HepG2 (cell line): ENCODE data around the gene PDE8B. TPM values are rescaled to one million over a fixed set of nuclear protein-coding genes. Genes with fewer than 3 reads are reported as not detected.

Experiments used
- CEBPG ChIP-seq: IDR thresholded peaks from 2 replicates; pipeline ENCODE4 v1.6.1; 2016
- DNMT1 ChIP-seq: sonication (generic); formaldehyde crosslinking; IDR thresholded peaks from 2 replicates; pipeline ENCODE4 v1.5.1; 2020; ENCODE audit warnings: mild to moderate bottlenecking, missing genetic modification reagents
- FOXA3 ChIP-seq: IDR thresholded peaks from 2 replicates; pipeline ENCODE4 v1.6.1; 2016; ENCODE audit warnings: missing genetic modification reagents, missing compliant biosample characterization
- HDAC2 ChIP-seq: sonication (generic); formaldehyde crosslinking; IDR thresholded peaks from 2 replicates; pipeline ENCODE4 v1.4.0; 2020; ENCODE audit warnings: missing genetic modification reagents
- KDM2A ChIP-seq: sonication (generic); formaldehyde crosslinking; IDR thresholded peaks from 2 replicates; pipeline ENCODE4 v1.4.0; 2020; ENCODE audit warnings: low read depth, missing genetic modification reagents, borderline replicate concordance
- KLF11 ChIP-seq: IDR thresholded peaks from 2 replicates; pipeline ENCODE4 v1.6.1; 2016; ENCODE audit warnings: missing compliant biosample characterization
- NFKB2 ChIP-seq: sonication (generic); formaldehyde crosslinking; IDR thresholded peaks from 2 replicates; pipeline ENCODE4 v1.4.0; 2020; ENCODE audit warnings: missing genetic modification reagents, borderline replicate concordance
- PHF21A ChIP-seq: sonication (generic); formaldehyde crosslinking; IDR thresholded peaks from 2 replicates; pipeline ENCODE4 v1.5.0; 2020; ENCODE audit warnings: mild to moderate bottlenecking, missing genetic modification reagents
- PRMT3 ChIP-seq: sonication (generic); formaldehyde crosslinking; IDR thresholded peaks from 2 replicates; pipeline ENCODE4 v1.8.1; 2022; ENCODE audit warnings: low read depth, mild to moderate bottlenecking, moderate library complexity, missing genetic modification reagents, borderline replicate concordance
- SAP130 ChIP-seq: IDR thresholded peaks from 2 replicates; pipeline ENCODE4 v1.6.1; 2016; ENCODE audit warnings: low read depth
- SOX5 ChIP-seq: IDR thresholded peaks from 2 replicates; pipeline ENCODE4 v1.6.1; 2016; ENCODE audit warnings: borderline replicate concordance
- YEATS4 ChIP-seq: sonication (generic); formaldehyde crosslinking; IDR thresholded peaks from 2 replicates; pipeline ENCODE4 v1.4.0; 2020; ENCODE audit warnings: missing genetic modification reagents, borderline replicate concordance
- ZNF331 ChIP-seq: sonication (generic); formaldehyde crosslinking; IDR thresholded peaks from 2 replicates; pipeline ENCODE4 v1.4.0; 2020; ENCODE audit warnings: missing genetic modification reagents
- ZNF546 ChIP-seq: sonication (generic); formaldehyde crosslinking; conservative IDR thresholded peaks from 2 replicates; pipeline ENCODE4 v1.8.1; 2023; ENCODE audit warnings: mild to moderate bottlenecking, missing genetic modification reagents
- ZNF614 ChIP-seq: IDR thresholded peaks from 2 replicates; pipeline ENCODE4 v1.6.1; 2018; ENCODE audit warnings: missing biosample characterization, missing genetic modification reagents, inconsistent platforms, borderline replicate concordance
- ZNF674 ChIP-seq: sonication (generic); formaldehyde crosslinking; IDR thresholded peaks from 2 replicates; pipeline ENCODE4 v1.5.0; 2020; ENCODE audit warnings: low read depth, mild to moderate bottlenecking, missing genetic modification reagents
- ZNF790 ChIP-seq: sonication (generic); formaldehyde crosslinking; IDR thresholded peaks from 2 replicates; pipeline ENCODE4 v1.8.0; 2022; ENCODE audit warnings: missing genetic modification reagents, mild to moderate bottlenecking, borderline replicate concordance
- polyA plus RNA-seq, 8 experiments: library from polyadenylated mRNA; depleted of rRNA in 3 of 8; stranded (reverse) in 7 of 8; unstranded in 1 of 8; fragments of >200 nt; fragmentation: Illumina TruSeq in 4 of 8; extraction: Trizol in 4 of 8; gene quantifications; 2 replicates each; pipeline versions ENCODE4 v1.2.1 to v1.2.3, GENCODE V29; 2011 to 2016; ENCODE audit warnings: low read depth in 4 of 8, missing spikeins in 1 of 8, mixed read lengths in 1 of 8; ENCODE audit not compliant: insufficient read depth in 1 of 8
- total RNA-seq, 5 experiments: library from RNA; depleted of rRNA; stranded (reverse); fragments of >200 nt; fragmentation: Illumina TruSeq; extraction: Trizol; gene quantifications; 2 replicates each; pipeline ENCODE4 v1.2.3, GENCODE V29; 2016; ENCODE audit warnings: low read depth in 1 of 5
- TF ChIP-seq, protein P1 (sequence below): sonication (generic); formaldehyde crosslinking; IDR thresholded peaks from 2 replicates; pipeline ENCODE4 v1.5.0; 2020; ENCODE audit warnings: missing genetic modification reagents
- TF ChIP-seq, protein P2 (sequence below): sonication (generic); formaldehyde crosslinking; IDR thresholded peaks from 2 replicates; pipeline ENCODE4 v1.4.0; 2020; ENCODE audit warnings: missing genetic modification reagents
- TF ChIP-seq, protein P3 (sequence below): sonication (generic); formaldehyde crosslinking; IDR thresholded peaks from 2 replicates; pipeline ENCODE4 v1.5.1; 2020; ENCODE audit warnings: mild to moderate bottlenecking, moderate library complexity, missing genetic modification reagents
- TF ChIP-seq, protein P4 (sequence below): sonication (generic); formaldehyde crosslinking; IDR thresholded peaks from 2 replicates; pipeline ENCODE4 v1.5.0; 2020; ENCODE audit warnings: mild to moderate bottlenecking, missing genetic modification reagents

PDE8B gene
- total and polyA plus RNA-seq, 2 of the 13 experiments (the other 11 are each of a cell fraction or from before 2014, with no cell fraction given), result 0.07 TPM; not detected in 1

DNA sequence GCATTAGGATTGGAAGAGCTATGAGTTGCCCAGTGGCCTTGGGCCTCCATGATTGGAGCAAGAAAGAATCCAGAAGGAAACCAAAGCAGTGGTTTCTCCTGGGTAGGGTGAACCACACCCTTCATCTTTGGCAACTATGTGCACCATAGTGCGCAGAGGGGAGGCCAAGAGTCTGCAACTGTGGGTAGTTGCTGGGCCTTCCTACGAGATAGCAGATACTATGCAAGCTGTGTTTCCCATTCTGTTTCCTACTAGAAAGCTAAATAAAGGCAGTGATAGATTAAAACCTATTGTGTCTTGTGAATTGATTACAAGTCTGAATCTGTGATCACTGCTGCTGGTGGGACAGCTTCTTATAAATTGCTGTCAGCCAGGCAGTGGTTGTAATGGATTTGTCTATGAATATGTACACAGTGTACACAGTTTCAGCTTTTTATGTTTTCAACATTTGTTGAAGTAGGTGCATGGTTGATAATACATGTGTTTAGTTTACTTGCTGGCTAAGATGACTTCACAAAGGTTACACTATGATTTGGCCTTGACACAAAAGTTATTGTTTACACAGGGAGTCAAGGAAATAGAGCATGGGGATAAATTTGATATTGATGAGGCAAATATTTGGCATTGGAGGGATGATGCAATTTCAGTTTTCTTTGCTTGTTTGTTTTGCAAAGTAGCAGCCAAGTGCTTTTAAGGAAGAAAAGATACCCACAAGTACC is 23.7 kb upstream of the PDE8B start (continued):
- peak; percentile 94 for TF ChIP-seq FOXA3 (CRISPR knock-in tag)
- TF ChIP-seq DNMT1 (CRISPR knock-in tag), result no peak
- no peak for TF ChIP-seq YEATS4 (CRISPR knock-in tag)
- peak; percentile 71; the same call in 1 of the 2 replicates for TF ChIP-seq SOX5 (CRISPR knock-in tag)
- TF ChIP-seq, protein P1, sequence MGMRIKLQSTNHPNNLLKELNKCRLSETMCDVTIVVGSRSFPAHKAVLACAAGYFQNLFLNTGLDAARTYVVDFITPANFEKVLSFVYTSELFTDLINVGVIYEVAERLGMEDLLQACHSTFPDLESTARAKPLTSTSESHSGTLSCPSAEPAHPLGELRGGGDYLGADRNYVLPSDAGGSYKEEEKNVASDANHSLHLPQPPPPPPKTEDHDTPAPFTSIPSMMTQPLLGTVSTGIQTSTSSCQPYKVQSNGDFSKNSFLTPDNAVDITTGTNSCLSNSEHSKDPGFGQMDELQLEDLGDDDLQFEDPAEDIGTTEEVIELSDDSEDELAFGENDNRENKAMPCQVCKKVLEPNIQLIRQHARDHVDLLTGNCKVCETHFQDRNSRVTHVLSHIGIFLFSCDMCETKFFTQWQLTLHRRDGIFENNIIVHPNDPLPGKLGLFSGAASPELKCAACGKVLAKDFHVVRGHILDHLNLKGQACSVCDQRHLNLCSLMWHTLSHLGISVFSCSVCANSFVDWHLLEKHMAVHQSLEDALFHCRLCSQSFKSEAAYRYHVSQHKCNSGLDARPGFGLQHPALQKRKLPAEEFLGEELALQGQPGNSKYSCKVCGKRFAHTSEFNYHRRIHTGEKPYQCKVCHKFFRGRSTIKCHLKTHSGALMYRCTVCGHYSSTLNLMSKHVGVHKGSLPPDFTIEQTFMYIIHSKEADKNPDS (CRISPR knock-in tag), result no peak
- no peak for TF ChIP-seq PRMT3
- TF ChIP-seq KLF11 (CRISPR knock-in tag), result no peak
- 0 out of 2 replicates have a peak, but pooled peaks have one; percentile 20 for TF ChIP-seq ZNF614
- TF ChIP-seq SAP130 (CRISPR knock-in tag), result peak; percentile 41; the same call in 1 of the 2 replicates
- TF ChIP-seq, protein P2, sequence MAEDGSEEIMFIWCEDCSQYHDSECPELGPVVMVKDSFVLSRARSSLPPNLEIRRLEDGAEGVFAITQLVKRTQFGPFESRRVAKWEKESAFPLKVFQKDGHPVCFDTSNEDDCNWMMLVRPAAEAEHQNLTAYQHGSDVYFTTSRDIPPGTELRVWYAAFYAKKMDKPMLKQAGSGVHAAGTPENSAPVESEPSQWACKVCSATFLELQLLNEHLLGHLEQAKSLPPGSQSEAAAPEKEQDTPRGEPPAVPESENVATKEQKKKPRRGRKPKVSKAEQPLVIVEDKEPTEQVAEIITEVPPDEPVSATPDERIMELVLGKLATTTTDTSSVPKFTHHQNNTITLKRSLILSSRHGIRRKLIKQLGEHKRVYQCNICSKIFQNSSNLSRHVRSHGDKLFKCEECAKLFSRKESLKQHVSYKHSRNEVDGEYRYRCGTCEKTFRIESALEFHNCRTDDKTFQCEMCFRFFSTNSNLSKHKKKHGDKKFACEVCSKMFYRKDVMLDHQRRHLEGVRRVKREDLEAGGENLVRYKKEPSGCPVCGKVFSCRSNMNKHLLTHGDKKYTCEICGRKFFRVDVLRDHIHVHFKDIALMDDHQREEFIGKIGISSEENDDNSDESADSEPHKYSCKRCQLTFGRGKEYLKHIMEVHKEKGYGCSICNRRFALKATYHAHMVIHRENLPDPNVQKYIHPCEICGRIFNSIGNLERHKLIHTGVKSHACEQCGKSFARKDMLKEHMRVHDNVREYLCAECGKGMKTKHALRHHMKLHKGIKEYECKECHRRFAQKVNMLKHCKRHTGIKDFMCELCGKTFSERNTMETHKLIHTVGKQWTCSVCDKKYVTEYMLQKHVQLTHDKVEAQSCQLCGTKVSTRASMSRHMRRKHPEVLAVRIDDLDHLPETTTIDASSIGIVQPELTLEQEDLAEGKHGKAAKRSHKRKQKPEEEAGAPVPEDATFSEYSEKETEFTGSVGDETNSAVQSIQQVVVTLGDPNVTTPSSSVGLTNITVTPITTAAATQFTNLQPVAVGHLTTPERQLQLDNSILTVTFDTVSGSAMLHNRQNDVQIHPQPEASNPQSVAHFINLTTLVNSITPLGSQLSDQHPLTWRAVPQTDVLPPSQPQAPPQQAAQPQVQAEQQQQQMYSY (CRISPR knock-in tag), result no peak
- TF ChIP-seq, protein P3, sequence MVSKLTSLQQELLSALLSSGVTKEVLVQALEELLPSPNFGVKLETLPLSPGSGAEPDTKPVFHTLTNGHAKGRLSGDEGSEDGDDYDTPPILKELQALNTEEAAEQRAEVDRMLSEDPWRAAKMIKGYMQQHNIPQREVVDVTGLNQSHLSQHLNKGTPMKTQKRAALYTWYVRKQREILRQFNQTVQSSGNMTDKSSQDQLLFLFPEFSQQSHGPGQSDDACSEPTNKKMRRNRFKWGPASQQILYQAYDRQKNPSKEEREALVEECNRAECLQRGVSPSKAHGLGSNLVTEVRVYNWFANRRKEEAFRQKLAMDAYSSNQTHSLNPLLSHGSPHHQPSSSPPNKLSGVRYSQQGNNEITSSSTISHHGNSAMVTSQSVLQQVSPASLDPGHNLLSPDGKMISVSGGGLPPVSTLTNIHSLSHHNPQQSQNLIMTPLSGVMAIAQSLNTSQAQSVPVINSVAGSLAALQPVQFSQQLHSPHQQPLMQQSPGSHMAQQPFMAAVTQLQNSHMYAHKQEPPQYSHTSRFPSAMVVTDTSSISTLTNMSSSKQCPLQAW (CRISPR knock-in tag), result no peak
- TF ChIP-seq, protein P4, sequence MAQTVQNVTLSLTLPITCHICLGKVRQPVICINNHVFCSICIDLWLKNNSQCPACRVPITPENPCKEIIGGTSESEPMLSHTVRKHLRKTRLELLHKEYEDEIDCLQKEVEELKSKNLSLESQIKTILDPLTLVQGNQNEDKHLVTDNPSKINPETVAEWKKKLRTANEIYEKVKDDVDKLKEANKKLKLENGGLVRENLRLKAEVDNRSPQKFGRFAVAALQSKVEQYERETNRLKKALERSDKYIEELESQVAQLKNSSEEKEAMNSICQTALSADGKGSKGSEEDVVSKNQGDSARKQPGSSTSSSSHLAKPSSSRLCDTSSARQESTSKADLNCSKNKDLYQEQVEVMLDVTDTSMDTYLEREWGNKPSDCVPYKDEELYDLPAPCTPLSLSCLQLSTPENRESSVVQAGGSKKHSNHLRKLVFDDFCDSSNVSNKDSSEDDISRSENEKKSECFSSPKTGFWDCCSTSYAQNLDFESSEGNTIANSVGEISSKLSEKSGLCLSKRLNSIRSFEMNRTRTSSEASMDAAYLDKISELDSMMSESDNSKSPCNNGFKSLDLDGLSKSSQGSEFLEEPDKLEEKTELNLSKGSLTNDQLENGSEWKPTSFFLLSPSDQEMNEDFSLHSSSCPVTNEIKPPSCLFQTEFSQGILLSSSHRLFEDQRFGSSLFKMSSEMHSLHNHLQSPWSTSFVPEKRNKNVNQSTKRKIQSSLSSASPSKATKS, result no peak
- peak; percentile 48; the same call in 1 of the 2 replicates for TF ChIP-seq HDAC2 (CRISPR knock-in tag)
- TF ChIP-seq NFKB2 (CRISPR knock-in tag), result no peak
- peak; percentile 31; the same call in 1 of the 2 replicates for TF ChIP-seq PHF21A (CRISPR knock-in tag)
- peak; percentile 73 for TF ChIP-seq CEBPG (CRISPR knock-in tag)
- TF ChIP-seq ZNF674 (CRISPR knock-in tag), result no peak
- TF ChIP-seq KDM2A (CRISPR knock-in tag), result no peak
- no peak for TF ChIP-seq ZNF331
- TF ChIP-seq ZNF790 (CRISPR knock-in tag), result no peak
- TF ChIP-seq ZNF546, result no peak
